GM19468 (cell line): Measurements from ENCODE around the gene CTNND1.
"Not testable (repeated sequence)": the region's sequence is repeated elsewhere in the genome, so short reads cannot be mapped to it uniquely, and the experiment has no call there.

Experiments used
- ATAC-seq: cut with Tn5 transposase; IDR thresholded peaks from one replicate; pipeline ENCODE4 v1.9.1; 2021; ENCODE audit warnings: mild to moderate bottlenecking, moderate library complexity, moderate number of reproducible peaks; ENCODE audit not compliant: unreplicated experiment; ENCODE audit errors: extremely low read depth

CTNND1 gene

DNA sequence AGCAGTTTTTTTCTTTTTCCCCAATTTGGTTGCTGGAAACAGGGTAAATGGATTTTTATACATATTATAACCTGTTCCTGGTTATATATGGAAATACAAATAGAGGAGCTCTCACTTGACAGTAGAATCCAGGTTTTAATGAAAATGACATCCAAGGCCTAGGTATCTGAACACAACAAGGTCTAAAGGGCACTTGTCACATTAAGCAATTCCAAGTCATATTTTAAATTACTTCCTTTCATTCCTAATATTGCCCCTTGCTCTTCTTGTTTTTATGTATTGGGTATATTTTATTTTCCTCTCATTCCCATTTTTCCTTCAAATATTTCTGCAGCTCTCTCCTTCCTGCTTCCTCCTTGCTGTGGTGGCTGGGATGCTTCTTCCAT is 27.1 kb downstream of the CTNND1 start:
- ATAC-seq = no peak

DNA sequence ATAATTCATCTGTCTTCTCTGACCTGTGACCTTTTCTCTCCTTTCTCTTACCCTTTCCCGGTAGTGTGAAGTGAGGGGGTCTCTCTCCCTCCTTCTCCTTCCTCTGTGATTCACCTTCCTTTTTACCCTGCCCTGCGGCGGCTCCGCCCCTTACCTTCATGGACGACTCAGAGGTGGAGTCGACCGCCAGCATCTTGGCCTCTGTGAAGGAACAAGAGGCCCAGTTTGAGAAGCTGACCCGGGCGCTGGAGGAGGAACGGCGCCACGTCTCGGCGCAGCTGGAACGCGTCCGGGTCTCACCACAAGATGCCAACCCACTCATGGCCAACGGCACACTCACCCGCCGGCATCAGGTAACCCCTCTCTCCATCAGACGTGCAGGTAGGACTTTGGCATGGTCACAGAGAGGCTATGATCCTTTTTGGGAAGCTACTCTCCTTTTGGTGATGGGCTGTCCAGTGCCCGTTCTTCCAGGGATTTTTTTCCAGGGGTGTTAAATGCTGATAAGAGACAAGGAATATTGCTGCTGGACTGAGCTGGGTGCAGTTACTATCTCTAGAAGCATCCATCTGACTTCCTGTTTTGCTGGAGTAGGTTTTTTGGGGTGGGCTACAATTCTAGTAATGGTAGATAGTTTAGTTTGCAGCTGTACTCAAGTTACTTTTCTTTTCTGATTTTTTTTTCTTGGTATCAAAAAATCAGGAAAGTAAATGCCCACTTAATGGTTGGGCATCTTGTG is 29.9 kb downstream of the CTNND1 start:
- ATAC-seq = no peak

DNA sequence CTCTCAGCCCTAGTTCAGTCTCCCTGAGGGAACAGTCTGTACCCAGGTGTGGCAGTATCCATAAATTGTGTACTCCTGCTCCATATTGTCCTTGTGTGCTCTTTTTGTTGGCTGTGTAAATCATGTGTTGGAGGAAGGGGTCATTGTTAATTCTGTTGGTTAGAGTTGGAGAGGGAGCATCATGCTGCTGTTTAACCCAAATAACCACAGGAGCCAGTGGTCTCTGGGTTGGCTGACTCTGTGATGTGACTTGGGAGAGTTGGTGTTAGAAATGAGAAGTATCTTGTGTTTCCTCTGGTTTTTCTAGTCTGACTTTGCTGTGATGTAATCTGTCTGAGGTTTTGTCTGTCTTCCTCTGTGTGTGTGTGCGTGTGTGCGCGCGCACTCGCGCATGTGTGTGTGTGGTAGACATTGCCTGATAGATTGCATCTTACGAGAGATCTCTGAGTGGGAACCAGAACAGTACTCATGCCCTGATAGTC is 30.5 kb downstream of the CTNND1 start:
- peak; percentile 74 for ATAC-seq

DNA sequence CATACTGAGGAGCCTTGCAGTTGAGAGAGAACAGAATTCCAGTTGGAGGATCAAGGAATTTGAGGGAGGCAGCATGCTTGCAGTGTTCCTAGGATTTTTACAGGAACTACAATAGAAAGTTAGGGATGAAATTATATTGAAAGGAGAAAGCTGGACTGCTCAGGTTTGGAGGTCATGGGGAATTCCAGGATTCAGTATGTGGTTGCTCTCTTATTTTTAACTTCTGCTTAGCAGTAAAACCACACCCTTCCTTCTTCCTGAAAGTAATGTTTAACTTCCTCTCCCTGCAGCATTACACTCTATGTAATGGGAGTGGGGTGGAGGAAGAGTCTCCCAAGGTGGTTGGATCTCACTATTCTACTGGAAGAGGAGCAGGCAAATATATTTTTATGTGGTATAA is 31.3 kb downstream of the CTNND1 start:
- no peak for ATAC-seq

DNA sequence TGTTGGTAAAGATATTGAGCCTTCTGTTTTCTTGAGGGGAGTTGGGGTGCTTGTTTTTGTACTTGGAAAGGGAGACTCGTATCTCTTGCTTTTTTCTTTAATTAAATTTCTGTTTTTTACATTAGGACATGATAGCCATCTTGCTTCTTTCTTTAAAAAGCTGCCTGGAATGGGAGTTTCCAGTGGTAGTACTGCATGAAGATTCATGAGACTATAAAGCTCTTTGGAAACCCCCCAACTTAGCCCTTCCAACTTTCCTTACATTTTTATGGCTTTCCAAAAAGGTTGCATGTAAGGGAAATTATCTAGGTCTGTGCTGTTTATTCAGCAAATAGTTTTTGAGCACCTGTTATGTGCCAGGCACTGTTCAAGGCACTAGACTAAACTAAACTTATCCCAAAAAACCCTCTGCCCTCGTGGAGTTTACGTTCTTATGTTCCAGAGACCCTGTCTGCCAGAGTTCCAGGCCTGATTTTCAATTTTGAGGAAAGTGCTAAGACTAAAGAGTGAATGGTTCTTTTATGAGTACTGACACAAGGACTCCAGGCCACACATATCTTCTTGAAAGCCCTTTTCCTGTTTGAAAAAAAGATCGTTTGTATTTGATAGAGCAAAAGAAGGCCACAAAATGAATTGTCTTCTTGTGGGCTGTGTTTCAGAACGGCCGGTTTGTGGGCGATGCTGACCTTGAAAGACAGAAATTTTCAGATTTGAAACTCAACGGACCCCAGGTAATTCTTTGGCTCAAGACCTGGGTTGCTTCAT is 31.9 kb downstream of the CTNND1 start:
- no peak for ATAC-seq

DNA sequence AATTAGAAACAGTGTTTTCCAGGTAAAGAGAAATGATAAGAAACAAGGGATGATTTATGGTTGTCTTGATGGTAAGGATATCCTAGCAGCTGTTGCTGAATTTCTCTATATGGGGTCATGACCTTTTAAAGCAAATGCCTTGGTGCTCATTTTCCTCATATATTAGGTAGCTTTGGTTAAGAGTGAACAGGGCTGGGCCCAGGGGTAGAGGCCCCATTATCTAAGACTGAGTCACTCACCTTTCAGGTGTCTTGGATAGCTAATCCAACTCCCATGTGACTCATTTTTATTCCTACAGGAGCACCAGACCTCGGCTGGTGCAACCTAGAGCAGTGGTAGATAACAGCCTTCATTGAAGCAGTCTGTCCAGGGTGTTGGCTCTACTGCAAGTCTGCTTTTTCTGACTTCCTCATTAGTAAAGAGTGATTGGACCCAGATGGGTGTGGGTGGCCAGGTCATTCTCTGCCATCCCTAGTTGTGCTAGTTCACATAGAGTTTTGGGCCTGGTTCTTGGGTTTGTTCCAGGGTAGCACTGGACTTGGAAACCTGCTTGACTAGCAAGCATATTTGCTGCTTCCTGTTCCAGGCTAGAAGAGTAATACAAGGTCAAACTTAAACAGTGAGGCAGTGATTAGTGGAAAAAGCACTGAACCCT is 37.4 kb downstream of the CTNND1 start:
- no peak for ATAC-seq

DNA sequence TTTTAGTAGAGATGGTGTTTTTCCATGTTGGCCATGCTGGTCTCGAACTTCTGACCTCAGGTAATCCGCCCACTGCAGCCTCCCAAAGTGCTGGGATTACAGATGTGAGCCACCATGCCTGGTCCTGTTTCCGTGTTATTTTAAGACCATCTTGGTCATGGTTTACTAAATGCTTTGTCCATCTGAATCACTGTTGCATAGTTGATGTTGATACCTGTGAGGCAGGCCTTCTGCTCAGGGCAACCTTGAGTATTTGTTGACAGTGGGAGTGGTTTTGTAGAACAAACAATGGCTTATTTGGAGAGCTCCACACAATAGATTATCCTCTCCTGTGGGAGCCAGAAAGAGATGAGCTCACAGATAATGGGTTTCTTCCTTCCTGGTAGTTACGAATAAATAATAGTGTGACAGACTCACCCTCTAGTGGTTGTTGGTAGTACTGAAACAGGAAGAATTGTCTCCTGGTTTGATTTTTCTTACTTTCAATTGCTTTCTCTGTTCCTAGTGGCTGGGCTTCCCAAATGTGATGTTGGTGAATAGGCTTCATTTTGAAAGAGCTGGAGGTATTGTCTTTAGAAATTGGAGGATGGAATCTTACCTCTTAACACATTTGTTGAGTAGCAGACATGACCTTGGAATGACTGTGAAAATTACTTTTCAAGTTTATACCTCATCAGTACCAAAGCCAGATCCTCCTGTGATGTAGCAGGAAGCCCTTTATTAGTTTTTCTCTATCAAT is 39.0 kb downstream of the CTNND1 start:
- ATAC-seq = no peak

DNA sequence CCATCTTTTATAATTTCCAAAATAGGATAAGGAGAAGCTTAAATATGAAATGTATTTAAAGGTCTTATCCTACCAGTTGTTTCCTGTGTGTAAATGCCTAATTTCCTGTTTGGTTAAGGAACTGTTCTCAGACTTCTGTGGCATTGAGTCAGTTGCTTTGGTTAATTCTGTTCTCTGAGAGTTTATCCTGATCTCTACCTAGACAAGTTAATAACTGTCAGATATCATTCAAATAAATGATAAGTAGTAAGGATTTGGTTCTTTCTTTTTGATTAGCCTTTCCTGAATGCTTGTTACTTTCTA is 39.5 kb downstream of the CTNND1 start:
- no peak for ATAC-seq

DNA sequence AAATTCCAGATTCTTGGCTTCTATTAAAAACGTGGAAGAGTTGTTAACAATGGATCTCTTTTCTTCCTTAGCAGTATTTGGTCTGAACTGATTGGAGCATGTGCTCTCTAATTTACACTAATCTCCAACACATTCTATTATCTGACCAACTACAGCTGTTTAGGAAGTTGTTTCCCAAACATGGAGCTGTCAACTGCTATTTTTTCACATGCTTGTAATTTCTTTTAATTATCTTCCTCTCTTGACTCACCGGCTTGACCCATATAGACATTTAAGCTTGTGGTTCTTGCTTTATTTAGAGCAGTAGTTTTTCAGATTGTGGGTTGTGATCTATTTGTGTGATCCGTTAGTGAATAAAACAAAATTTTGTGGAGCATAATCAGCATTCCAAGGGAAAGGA is 40.8 kb downstream of the CTNND1 start:
- no peak for ATAC-seq

DNA sequence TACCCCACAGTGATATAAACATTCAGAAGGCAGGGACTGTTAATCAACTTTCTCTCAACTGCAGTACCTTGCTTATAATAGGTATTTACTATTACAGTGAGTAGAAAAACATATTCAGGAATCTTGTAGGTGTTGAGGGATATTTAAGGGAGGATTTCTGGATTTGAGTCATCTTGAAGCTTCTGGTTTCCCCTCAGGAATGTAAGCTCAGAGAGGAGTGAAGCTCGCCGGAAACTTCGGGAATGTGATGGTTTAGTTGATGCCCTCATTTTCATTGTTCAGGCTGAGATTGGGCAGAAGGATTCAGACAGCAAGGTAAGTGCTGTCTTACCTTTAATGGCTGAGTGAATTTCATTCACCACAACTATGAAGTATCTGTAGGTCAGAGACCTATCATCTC is 42.9 kb downstream of the CTNND1 start:
- ATAC-seq = no peak

DNA sequence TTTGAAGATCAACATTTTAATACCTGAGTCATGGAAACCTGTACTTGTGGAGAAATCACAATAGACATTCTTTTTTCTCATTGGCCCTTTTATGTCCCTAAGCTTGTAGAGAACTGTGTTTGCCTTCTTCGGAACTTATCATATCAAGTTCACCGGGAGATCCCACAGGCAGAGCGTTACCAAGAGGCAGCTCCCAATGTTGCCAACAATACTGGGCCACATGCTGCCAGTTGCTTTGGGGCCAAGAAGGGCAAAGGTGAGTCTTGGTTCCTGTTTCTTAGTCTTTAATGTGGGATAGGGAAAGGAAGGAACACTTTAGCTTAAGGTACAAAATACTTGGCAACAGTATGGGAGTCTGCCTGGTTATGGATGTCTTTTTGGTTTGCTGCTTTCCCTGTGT is 44.2 kb downstream of the CTNND1 start:
- ATAC-seq = no peak

DNA sequence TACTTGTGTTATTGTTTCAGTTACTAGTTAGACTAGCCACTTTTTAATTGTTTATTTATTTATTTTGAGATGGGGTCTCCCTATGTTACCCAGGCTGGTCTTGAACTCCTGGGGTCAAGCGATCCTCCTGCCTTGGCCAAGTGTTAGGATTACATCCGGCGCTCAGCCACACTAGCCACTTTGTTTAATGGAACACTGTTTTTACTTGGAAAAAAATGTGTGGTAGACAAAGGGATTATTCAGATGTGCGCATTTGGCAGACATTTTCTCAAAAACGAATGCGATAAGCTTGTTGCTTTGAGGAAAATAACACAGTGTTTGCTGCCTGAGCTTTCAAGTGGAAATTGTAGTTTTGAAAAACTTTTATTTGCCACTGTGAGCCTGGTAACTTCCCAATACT is 51.0 kb downstream of the CTNND1 start:
- no peak for ATAC-seq

DNA sequence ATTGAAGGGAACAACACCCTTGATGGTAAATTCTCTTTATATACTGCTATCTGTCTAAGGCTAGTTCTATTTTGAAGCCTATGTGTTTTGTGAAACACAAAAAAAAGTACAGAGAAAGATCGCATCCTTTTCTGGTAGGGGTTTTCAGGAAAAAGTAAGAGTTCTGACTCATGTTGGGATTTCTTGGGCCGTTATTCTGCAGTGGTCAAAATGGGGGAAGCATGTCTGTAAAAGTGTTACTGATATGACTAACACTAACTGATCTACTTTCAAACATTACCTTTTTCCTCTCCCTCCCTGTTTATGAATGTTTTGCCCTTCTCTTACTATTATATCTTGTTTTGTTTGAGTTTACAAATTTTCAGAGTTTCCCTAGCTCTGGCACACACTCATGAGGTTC is 53.9 kb downstream of the CTNND1 start:
- no peak for ATAC-seq

DNA sequence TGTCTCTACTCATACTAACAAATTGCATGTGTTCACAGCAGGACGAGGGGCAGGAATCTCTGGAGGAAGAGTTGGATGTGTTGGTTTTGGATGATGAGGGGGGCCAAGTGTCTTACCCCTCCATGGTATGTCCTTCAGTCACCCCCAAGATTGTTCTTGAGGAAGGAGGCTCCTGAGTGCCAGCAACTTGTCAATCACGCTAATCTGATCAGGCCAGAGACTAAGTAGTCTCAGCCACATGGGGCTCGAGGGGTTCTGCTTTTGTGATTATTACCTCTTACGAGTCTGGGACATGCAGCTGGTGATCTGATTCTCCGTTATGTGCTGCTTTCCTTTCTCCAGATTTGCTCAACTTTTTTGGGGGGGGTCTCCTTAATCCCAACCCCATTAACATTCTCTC is 54.3 kb downstream of the CTNND1 start:
- ATAC-seq = no peak

DNA sequence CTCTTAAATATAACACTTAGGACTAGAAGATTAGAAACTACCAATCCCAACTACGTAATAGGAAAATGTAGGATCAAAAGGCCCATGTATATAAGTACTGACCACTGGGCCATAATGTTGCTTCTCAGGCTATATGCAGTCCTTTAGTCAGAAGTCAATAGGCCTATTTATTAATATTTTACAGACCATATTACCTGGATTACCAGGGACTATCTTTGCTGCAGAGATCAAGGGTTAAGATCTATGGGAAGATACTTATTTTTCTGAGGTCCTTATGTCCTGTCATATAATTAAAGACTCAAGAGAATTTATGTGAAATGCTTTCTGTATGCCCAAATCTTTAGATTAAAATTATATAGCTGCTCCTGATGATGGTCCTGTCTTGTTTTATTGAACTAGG is 57.2 kb downstream of the CTNND1 start:
- ATAC-seq = no peak

DNA sequence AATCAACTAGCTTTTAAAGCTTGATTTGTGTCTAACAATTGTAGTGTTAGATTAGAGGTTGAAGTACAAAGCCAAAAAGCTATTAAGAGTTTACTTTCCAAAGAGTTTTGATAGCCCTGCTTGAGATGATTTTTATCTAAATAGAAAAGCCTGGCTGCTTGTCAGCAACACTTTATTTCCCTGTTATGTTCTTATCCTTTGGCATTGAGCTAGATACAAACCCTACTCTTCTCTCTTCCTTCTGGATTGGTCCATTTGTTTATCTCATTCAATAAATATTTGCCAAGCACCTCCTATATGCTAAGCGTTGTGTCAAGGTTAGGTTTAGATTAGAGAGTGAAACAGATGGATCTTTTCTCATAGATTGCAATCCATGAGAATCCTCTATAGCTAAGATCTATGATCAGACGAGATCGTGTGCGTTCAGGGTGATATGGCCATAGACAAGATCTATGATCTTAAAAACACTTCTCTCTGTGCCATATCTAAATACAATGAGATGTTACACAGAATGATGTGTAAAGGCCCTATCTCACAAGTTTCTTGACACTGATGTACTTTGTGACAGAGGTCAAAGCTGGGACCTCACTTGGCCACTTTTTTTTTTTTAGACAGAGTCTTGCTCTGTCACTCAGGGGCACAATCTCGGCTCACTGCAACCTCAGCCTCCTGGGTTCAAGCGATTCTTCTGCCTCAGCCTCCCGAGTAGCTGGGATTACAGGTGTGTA is 57.8 kb downstream of the CTNND1 start:
- ATAC-seq = no peak

DNA sequence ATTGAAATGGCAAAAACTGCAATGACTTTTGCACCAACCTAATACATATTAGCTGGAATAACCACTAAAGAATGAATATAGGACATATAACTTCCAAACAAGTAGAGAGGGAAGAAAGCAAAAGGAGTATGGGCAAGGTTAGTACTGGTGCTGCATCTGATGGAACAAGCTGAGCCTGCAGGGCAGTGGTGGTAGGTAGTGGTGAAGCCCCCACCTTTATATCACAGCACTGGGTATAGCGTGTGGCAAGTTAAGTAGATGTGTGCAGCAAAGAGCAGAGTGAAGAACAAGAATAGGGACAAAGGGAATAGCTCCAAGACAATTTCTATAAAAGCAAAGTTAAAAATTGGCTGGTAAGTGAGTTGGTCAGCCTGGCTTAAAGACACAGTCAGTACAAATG is 62.3 kb downstream of the CTNND1 start:
- ATAC-seq = no peak

DNA sequence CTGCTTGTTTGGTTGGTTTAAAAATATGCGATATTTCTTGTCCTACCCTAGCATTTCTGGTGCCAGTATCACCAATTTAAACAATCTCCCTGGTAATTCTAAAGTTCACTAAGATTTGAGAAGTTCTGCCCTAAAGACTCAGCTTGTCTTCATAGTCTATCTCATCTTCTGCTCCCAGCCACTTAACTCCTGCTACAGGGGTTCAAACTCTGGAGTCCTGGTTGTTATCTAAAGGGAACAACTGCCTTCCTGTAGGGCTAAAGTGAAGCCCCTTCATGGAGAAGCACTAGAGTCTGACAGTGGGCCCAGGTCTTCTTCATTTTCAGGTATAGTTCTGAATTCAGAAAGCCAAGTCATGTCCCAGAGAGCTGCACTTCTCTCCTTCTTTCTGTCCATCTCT is 73.2 kb downstream of the CTNND1 start:
- ATAC-seq = no peak

DNA sequence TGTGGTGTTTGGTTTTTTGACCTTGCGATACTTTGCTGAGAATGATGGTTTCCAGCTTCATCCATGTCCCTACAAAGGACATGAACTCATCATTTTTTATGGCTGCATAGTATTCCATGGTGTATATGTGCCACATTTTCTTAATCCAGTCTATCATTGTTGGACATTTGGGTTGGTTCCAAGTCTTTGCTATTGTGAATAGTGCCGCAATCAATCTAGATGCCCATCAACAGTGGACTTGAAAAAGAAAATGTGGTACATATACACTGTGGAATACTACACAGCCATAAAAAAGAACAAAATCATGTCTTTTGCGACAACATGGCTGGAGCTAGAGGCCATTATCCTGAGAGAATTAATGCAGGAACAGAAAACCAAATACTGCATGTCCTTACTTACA is 77.0 kb downstream of the CTNND1 start:
- ATAC-seq = not testable (repeated sequence)

DNA sequence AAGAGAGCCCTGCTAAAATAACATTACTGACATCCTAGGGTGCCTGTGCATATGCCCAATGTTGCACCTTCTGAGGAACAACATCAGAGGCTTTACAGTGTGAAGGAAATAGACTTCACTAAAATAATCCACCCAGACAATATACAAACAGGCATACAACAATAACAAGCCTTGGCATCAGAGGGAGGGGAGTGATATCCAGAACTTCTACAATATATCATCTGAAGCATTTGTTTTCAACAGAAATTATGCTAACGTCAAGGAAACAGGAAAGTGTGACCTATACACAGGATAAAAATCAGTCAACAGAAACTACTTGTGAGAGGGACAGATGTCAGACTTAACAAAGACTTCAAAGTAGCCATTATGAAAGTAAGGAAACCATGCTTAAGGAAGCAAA is 81.3 kb downstream of the CTNND1 start:
- ATAC-seq = no peak
